Mammary epithelial cell (primary cell): ENCODE measurements around the gene PSMB9.

ENCODE experiments used
- EZH2 ChIP-seq: IDR thresholded peaks from 2 replicates; pipeline ENCODE4 v1.6.1; 2012; ENCODE audit warnings: low read length, inconsistent platforms, borderline replicate concordance
- TF ChIP-seq, protein P1 (sequence below), 2 donors: IDR thresholded peaks in 1 of 2; conservative IDR thresholded peaks in 1 of 2; 2 replicates each; pipeline ENCODE4 v1.5.1; 2011 to 2012; ENCODE audit warnings: inconsistent platforms in 2 of 2, low read length in 2 of 2, mild to moderate bottlenecking in 2 of 2, control low read depth in 1 of 2, low read depth in 1 of 2; ENCODE audit not compliant: insufficient read depth in 1 of 2; ENCODE audit errors: extremely low read depth in 1 of 2

DNA sequence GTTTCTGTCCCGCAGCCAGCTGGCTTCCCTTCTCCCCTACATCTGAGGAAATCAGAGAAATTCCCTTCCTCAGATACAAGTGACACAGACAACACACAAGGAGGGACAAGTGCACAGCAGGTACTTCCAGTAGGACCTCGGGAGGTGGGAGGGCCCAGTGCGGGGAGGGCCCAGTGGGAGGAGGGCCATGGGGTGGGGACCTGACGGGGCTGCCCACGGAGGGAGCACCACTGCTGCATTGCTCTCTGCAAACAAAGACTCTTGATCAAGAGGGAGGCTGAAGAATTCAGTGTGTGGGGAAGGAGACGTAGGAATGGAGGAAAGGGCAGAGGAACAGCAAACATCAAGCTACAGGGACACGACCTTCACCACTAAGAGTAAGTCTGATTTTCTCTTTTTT, 24.5 kb upstream of the PSMB9 start:
- TF ChIP-seq, protein P1, sequence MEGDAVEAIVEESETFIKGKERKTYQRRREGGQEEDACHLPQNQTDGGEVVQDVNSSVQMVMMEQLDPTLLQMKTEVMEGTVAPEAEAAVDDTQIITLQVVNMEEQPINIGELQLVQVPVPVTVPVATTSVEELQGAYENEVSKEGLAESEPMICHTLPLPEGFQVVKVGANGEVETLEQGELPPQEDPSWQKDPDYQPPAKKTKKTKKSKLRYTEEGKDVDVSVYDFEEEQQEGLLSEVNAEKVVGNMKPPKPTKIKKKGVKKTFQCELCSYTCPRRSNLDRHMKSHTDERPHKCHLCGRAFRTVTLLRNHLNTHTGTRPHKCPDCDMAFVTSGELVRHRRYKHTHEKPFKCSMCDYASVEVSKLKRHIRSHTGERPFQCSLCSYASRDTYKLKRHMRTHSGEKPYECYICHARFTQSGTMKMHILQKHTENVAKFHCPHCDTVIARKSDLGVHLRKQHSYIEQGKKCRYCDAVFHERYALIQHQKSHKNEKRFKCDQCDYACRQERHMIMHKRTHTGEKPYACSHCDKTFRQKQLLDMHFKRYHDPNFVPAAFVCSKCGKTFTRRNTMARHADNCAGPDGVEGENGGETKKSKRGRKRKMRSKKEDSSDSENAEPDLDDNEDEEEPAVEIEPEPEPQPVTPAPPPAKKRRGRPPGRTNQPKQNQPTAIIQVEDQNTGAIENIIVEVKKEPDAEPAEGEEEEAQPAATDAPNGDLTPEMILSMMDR (conservative IDR thresholded peaks at IDR 0.05 in 1 of 2, IDR thresholded peaks at IDR 0.05 in 1 of 2; ENCODE audit: extremely low read depth in 1 of 2, insufficient read depth in 1 of 2, low read depth in 1 of 2, low read length in 2 of 2), result no peak
- TF ChIP-seq EZH2, result no peak
